ENCODE results near the gene PRSS53.

The PRSS53 gene

DNA sequence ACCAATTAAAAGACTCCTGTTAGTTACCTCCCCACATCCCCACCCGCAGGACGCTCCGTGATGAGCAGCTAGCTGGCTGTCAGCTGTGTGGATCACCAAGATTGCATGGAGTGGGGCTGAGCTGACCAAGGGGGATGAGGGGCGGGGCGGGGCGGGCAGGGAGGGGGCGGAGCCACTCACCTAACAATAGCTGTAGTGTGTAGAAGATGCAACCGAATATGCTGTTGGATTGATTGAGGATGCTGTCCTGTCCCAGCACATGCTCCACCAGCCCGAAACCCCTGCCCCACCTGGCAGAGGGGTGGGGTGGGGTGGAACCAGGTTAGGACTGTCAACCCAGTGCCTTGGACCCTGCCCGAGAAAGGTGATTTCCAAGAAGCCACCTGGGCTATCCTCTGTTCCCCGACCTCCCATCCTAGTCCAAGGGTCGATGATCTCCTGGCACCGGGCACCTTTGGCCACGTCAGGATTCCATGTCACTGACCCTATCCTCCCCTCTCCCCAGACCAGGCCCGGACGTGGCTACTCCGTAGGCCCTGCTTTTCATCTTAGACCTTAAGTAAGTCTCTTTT lies 4.5 kb upstream of the PRSS53 start:
- DNase-seq: no peak

DNA sequence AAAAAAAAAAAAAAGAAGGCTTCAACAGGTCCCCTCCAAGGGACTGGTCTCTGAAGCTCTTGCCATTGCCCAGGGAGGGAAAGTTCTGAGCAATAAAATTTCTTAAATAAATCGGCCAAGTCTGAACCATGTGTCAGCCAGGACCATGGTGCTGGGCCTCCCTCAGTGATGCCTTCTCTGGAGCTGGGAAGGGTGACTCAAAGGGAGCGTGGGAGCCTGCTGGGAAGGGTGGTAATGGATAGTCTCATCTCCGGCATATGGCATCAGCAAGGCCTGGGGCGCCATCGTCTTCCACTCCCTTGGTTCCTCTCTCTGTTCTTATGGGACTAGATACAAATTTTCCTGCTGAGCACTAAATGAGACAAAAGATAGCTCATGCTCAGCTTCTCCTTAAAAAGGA lies 3.6 kb upstream of the PRSS53 start:
- no peak for DNase-seq

DNA sequence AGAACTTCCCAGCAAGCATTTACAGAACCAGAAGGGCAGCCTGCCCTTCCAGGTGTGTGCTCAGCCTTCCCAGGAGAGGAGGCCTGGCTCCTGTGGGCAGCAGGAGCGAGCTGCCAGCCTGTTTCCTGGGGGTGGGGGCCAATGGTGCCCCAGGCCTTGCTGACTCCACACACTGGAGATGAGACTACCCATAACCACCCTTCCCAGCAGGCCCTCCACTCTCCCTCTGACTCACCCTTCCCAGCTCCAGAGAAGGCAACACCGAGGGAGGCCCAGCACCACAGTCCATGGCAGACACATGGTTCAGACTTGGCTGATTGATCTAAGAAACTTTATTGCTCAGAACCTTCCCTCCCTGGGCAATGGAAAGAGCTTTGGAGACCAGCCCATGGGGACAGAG lies 1.8 kb upstream of the PRSS53 start:
- no peak for DNase-seq

DNA sequence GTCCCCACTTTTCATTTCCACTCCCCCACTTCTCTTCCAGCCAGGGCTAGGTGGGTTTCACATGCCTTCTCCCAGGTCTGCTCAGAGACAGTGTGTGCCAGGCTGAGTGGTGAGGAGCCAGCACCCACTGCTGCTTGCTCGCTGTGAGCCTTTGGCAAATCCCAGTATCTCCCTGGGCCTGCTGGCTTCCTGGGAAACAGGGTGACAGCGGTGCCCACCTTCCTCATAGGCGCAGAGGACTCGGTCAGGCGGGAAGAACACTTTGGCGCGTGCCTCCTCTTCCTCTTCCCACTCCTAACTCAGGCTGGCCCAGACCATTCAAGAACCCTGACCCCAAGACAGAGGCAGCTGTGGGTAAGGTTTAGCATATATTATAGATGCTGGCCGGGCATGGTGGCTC lies 456 bp upstream of the PRSS53 start:
- no peak for DNase-seq

DNA sequence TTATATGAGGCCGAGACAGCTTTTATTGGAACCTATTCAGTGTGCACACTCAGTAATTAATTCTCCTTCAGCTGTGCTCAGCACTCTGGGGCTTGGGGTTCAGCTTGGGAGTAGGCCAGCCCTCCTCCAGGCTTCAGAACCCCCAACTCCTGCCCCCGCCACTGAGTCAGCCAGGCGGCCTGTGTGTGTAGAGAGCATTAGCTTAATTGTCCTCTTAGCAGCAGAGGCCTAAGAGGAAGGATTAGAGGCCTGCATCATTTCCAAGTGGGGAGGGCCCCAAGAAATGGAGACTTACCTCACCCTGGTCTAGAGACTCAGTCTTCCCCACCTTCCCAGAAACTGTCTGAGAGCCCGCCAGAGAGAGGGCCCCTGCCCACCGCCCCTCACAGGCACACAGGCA lies 772 bp downstream of the PRSS53 start:
- DNase-seq: no peak

DNA sequence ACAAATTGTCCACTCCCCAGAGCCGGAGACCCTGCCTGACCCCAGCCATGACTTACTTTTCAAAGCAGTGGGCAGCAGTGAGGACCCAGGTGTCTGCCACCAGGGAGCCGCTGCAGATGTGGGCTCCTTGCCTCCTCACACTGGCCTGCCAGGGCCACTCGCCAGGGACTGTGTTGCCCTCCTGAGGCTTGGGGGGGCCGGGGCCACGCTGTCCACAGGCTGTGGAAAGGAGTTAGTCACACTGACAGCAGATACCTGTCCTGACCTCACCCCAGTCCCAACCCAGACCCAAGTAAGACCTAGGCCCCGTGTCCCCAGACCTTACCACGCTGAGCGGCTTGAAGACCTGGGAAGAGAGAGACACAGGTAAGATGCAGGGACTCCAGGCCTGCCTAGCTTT lies 1.3 kb downstream of the PRSS53 start:
- no peak for DNase-seq

DNA sequence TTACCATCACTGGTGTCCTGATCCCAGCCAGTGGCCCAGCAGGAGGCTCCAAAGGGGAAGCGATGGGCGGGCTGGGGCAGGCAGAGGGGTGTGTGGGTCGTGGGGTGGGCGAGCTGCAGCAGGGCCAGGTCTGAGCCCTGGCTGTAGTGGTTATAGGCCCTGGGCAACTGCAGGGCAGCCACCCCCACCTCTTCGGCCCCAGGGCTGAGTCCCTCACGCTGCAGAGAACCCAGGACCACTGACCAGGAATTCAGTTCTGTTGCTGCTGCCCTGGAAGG lies 2.2 kb downstream of the PRSS53 start:
- DNase-seq: no peak

DNA sequence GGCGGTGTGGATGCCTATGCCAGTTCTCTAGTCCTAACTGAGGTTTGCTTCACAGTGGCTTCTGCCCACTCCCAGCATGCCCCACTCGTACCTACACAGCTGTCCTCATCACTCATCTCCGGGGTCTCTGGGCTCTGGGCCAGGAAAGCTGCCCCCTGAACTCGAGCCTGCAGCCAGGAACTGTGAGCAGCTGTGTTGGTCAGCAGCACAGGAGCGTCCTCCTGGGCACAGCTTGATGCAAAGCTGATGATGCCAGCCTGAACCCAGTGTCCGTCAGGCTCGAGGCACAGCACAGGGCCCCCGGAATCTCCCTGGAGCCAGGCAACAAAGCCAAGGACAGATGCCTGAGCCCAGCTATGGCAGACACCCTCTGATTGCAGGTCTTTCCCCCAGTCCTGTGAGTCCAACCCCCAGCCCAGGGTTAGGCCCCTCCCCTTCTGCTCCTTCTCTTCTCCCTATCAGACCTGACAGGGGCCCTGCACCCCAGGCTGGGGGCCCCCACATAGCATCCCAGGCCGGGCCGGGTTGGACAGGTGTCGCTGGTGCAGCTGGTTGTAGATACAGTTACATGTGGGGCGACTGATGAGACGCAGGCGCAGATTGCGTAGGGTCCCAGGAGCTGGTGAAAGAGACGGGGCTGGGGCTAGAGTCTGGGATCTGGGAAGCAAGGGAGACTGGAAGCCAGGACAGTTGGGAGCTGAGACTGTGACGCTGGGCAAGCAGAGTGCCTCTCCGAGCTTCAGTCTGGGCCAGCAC lies 2.7 kb downstream of the PRSS53 start:
- no peak for DNase-seq

DNA sequence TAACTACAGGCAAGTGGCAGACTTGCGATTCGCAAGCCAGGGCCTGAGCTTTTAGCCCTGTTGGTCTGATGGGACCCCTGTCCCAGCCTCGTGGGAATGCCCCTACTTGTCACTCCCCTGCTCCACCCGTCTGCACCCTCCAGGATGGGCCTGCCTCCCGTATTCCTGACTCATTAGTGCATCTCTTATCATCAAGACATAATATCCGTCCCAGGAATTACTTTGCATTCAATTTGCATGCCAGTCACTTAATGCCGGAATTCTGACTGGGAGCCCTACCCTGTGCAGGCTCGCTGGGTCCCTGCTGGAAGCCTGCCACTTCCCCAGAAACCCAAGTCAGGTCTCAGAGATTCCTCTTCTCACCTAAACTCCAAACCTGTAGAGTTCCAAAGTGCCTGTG lies 3.3 kb downstream of the PRSS53 start:
- DNase-seq: no peak

DNA sequence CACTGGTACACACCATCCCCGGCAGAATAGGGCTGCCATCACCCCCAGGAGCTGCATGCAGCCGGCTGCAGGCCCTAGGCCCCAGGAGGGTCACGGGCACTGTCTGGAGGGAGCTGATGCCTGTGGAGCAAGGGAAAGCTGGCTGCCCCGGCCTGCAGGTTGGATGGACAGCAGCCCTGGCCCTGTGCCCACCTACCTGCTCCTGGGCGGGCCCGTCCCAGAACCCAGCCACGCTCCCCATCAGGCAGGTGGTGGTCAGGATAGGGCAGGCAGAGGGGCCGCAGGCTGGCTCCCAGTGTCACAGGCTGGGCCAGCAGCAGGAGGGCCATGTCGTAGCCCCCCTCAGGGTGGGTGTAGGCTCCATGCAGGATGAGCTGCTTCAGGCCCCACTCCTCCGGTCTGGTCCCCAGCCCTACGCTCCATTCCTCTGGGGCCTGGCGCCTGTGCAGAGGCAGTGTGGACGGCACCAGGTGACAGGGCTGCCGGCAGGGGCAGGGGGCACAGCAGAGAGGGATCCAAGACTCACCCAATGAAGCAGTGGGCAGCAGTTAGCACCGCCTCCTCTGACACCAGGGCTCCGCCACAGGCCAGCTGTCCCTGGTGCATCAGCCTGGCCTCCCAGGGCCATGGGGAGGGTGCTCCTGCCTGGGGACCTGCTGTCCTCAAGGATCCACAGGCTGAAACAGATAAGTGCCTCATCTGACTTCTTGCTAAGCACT lies 4.0 kb downstream of the PRSS53 start:
- no peak for DNase-seq

DNA sequence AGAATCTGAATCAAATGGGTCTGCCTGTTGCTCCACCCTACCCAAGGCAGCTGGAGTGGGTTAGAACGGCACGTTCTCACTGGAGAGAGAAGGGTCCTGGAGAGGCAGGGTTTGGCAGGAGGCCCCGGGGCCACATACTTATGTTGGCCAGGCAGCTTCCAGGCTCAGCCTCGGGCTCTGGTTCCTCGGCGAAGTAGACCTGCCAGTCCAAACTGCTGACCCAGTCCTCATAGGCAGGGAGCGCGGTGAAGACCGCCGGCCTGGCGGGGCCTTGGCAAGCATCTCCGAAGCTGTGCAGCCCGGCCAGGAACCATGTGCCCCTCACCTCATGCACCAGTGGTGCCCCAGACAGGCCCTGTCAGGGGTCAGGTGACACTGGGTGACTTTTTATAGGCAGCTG lies 4.8 kb downstream of the PRSS53 start:
- no peak for DNase-seq

DNA sequence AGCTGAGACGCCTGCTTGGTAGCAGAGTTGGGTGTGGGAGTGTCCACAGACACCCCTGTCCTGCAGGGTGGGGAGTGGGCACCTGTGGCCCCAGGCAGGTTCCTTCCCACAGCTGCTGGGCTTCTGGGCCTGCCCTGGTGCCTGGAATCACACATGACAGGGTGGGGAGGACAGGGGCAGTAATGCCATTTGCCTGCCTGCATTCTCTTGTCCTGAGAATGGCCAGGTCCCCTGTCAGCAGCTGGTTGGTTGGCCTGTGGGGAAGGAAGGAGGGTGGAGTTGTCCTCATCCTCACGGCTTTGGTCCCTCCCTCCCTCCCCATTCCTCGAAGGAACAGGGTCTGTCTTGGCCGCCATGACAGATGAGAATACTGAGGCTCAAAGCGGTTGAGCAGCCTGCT lies 5.2 kb downstream of the PRSS53 start:
- no peak for DNase-seq

DNA sequence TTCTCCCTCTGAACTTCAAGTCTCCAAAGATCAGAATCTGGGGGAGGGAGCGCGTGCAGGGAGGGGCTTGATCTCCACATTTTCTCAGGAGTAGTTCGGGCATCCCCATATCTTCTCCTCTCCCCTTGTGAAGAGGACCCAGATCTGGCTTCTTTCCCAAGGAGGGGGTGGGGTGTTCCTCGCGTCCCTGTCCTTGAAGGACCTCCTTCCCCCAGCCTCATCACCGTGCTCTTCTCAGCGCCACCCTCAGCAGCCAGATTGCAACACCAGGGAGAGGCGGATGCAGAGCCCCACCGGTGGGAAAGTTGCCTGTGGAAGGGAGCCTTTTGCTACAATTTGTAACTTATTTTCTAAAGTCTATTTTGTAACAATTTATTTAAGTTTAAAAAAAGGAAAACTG lies 5.7 kb downstream of the PRSS53 start:
- DNase-seq: no peak

DNA sequence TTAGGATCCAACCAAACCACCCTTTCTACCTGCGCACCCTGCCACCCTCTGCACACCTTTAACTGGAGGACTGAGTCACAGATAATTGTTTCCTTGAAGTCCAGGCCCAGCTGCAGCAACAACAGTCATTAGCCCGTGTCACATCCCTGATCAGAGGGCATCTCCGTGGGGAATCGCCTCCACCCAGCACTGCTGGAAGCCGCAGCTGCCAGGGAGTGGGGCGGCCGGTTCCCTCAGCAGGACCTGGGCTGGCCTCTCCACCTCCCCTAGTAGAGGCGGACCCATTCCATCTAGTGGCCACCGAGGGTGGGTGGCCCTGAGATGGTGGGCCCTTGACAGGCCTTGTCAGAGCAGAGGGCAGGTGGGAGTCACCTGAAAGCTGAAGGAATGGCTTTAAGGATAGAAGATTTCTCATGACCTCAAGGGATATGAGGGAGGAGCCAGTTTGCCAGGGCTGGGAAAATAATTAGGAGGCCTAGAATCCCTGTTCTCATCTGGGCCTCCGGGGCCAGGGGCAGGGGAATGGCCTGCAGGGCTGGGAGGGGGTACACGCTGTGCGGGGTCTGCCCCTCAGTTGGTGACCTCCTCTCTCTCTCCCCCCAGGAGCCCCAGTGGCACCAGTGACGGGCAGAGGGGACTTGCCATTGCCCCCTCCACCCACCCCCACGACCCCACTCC lies 6.2 kb downstream of the PRSS53 start:
- no peak for DNase-seq

DNA sequence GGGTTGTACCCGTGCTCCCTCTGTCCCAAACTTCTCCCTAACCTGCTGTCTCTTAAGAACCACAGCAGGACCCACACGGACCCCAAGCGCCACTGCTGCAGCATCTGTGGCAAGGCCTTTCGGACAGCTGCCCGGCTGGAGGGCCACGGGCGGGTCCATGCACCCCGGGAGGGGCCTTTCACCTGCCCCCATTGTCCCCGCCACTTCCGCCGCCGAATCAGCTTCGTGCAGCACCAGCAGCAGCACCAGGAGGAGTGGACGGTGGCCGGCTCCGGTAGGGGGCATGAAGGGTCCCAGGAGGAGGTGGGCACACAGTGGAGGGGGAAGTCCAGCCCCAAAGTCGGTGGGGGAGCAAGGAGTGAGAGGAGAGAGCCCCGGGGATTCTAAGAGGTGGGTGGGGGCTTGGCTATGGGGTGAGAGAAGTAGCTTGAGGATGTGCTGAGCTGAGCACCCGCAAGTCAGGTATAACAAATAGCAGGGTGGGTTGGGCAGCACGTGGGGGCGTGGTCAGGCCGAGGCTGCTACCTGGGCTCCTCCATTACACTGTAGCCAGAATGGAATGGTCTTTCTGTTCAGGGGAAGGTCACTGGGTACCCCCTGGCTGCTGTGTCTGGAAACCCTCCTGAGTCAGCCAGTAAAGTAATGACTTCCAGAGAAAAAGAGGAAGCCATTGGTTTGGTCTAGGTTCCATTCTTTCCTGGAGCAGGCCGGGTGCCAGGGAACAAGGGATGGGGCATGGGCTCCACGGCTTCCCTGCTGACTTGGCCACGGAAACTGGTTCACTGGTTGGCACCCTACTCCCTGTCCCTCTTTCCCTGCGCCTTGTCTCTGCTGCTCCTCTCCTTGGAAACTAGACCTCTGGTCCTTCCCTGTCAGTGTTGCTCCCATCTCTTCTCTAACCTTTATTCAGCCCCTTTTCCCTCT lies 7.1 kb downstream of the PRSS53 start:
- no peak for DNase-seq

DNA sequence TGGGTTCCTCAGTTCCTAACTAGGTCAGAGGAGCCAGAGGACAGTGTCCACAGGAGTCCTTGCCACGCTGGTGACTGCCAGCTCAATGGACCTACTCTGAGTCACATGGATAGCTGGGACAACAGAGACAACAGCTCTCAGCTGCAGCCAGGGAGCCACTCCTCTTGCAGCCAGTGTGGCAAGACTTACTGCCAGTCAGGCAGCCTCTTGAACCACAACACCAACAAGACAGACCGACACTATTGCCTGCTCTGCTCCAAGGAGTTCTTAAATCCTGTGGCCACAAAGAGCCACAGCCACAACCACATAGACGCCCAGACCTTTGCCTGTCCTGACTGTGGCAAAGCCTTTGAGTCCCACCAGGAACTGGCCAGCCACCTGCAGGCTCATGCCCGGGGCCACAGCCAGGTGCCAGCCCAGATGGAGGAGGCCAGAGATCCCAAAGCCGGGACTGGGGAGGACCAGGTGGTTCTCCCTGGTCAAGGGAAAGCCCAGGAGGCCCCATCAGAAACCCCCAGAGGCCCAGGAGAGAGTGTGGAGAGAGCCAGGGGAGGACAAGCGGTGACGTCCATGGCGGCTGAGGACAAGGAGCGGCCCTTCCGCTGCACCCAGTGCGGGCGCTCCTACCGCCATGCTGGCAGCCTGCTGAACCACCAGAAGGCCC lies 7.9 kb downstream of the PRSS53 start:
- no peak for DNase-seq

DNA sequence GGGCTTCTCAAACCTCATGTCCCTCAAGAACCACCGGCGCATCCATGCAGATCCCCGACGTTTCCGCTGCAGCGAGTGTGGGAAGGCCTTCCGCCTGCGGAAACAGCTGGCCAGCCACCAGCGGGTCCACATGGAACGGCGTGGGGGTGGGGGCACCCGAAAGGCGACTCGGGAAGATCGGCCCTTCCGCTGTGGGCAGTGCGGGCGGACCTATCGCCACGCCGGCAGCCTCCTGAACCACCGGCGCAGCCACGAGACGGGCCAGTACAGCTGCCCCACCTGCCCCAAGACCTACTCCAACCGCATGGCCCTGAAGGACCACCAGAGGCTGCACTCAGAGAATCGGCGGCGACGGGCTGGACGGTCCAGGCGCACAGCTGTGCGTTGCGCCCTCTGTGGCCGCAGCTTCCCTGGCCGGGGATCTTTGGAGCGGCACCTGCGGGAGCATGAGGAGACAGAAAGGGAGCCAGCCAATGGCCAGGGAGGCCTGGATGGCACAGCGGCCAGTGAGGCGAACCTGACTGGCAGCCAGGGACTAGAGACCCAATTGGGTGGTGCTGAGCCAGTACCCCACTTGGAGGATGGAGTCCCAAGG lies 8.6 kb downstream of the PRSS53 start:
- DNase-seq: no peak

DNA sequence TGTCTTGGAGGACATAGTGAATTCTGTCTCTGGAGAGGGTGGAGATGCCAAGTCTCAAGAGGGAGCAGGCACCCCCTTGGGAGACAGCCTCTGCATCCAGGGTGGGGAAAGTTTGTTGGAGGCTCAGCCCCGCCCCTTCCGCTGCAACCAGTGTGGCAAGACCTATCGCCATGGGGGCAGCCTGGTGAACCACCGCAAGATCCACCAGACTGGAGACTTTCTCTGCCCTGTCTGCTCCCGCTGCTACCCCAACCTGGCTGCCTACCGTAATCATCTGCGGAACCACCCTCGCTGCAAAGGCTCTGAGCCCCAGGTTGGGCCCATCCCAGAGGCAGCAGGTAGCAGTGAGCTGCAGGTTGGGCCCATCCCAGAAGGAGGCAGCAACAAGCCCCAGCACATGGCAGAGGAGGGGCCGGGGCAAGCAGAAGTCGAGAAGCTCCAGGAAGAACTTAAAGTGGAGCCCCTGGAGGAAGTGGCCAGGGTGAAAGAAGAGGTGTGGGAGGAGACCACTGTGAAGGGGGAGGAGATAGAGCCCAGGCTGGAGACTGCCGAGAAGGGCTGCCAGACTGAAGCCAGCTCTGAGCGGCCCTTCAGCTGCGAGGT lies 9.3 kb downstream of the PRSS53 start:
- DNase-seq: no peak

DNA sequence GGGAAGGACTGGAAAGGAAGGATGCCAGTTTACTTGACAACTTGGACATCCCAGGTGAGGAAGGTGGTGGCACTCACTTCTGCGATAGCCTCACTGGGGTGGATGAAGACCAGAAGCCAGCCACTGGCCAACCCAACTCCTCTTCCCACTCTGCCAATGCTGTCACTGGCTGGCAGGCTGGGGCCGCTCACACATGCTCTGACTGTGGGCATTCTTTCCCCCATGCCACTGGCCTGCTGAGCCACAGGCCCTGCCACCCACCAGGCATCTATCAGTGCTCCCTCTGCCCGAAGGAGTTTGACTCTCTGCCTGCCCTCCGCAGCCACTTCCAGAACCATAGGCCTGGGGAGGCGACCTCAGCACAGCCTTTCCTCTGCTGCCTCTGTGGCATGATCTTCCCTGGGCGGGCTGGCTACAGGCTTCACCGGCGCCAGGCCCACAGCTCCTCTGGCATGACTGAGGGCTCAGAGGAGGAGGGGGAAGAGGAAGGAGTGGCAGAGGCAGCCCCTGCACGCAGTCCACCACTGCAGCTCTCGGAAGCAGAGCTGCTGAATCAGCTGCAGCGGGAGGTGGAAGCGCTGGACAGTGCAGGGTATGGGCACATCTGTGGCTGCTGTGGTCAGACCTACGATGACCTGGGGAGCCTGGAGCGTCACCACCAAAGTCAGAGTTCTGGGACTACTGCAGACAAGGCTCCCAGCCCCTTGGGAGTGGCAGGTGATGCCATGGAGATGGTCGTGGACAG lies 10.0 kb downstream of the PRSS53 start:
- no peak for DNase-seq

DNA sequence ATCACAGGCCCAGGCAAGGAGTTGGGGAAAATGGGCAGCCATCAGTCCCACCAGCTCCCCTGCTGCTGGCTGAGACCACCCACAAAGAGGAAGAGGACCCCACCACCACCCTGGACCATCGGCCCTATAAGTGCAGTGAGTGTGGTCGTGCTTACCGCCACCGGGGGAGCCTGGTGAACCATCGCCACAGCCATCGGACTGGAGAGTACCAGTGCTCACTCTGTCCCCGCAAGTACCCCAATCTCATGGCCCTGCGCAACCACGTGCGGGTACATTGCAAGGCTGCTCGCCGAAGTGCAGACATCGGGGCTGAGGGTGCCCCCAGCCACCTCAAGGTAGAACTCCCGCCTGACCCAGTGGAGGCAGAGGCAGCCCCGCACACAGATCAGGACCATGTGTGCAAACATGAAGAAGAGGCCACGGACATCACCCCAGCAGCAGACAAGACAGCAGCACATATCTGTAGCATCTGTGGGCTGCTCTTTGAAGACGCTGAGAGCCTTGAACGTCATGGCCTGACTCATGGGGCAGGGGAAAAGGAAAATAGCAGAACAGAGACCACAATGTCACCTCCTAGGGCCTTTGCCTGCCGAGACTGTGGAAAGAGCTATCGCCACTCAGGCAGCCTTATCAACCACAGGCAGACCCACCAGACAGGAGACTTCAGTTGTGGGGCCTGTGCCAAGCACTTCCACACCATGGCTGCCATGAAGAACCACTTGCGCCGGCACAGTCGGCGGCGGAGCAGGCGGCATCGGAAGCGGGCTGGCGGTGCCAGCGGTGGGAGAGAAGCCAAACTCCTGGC lies 10.9 kb downstream of the PRSS53 start:
- DNase-seq: no peak

All from NCI-H510A treated with DMSO at 0.1 percent for 48 hours (cell line).